Fibroblast of skin of scalp (primary cell): ENCODE data around the gene ZNF184. TPM values are rescaled to one million over a fixed set of nuclear protein-coding genes. Genes with fewer than 3 reads are reported as not detected.

Source experiments
- DNase-seq: peaks from one replicate; pipeline ENCODE4 v3.0.0-alpha.2; 2013
- polyA plus RNA-seq, 2 experiments: library from polyadenylated mRNA; unstranded; fragments of 120-200 nt; gene quantifications; one replicate each; pipeline ENCODE4 v1.2.1, GENCODE V29; 2013; ENCODE audit not compliant: insufficient read length in 2 of 2

The ZNF184 gene
- polyA plus RNA-seq (2013, experiment 1 of 2; ENCODE audit: insufficient read length): 5.3 TPM
- polyA plus RNA-seq (2013, experiment 2 of 2; ENCODE audit: insufficient read length): 7.1 TPM

GRCh38 chr6:27472617-27473400 lies at the start of gene ZNF184:
Gene ZNF184, minus strand, starts transcription at chr6:27473105. Its CDS starts 811 bp downstream, at chr6:27472294.
- DNase-seq: peak; percentile 98

- DNase-seq: peak; percentile 90
Observed at GRCh38 chr6:27518881-27519795, 46.2 kb upstream of the ZNF184 start.

- DNase-seq: no peak
Observed at GRCh38 chr6:27517928-27518787, 45.3 kb upstream of the ZNF184 start.

GRCh38 chr6:27517238-27517637 lies 44.3 kb upstream of the ZNF184 start:
- no peak for DNase-seq

- no peak for DNase-seq
Observed at GRCh38 chr6:27514906-27515495, 42.1 kb upstream of the ZNF184 start.

GRCh38 chr6:27512525-27512924 lies 39.6 kb upstream of the ZNF184 start:
- DNase-seq: no peak

GRCh38 chr6:27507041-27507956 lies 34.4 kb upstream of the ZNF184 start:
- no peak for DNase-seq

GRCh38 chr6:27505209-27506027 lies 32.5 kb upstream of the ZNF184 start:
- DNase-seq: peak; percentile 56

GRCh38 chr6:27503436-27504030 lies 30.6 kb upstream of the ZNF184 start:
- peak; percentile 78 for DNase-seq

- peak; percentile 82 for DNase-seq
Observed at GRCh38 chr6:27502508-27503435, 29.9 kb upstream of the ZNF184 start.

- no peak for DNase-seq
Observed at GRCh38 chr6:27501187-27501586, 28.3 kb upstream of the ZNF184 start.

GRCh38 chr6:27500177-27500576 lies 27.3 kb upstream of the ZNF184 start:
- DNase-seq: no peak

GRCh38 chr6:27495386-27496135 lies 22.7 kb upstream of the ZNF184 start:
- peak; percentile 94 for DNase-seq

- no peak for DNase-seq
Observed at GRCh38 chr6:27494987-27495385, 22.1 kb upstream of the ZNF184 start.

GRCh38 chr6:27494103-27494502 lies 21.2 kb upstream of the ZNF184 start:
- DNase-seq: no peak

GRCh38 chr6:27492631-27493190 lies 19.8 kb upstream of the ZNF184 start:
- DNase-seq: no peak
